ENCODE results near the gene GRID1.

DNA sequence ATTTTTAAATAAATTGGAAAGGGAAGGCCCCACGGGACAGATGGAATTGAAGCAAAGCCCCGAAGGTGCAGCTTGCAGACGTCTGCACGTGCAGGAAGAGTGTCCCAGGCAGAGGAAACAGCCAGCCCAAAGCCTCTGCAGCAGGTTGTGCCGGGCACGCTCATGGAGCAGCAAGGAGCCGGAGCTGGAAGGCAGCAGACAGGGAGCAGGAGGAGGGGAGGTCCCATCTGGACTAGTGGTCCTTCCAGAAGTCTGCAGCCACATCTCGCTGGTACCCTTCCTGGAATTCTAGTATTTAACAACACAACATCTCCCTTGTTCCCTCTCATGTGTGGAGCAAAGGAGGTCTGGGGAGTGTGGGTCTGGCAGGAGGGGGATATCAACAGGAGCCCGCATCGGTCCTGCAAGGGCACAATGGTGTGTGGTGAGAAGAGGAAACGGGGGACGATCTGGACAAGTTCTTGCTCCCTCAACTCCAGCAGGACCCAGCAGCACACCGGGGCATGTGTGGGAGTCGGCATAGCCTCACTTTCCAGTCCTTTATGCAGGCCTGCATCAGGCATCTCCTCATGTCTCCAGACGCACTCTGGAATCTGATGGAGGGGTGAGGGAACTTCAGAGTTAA is 169.3 kb downstream of the GRID1 start:
- TF ChIP-seq POLR2AphosphoS5 (IDR thresholded peaks at IDR 0.05; ENCODE audit: low read depth, low read length) (no peak), SRF (IDR thresholded peaks at IDR 0.05; ENCODE audit: low read depth) (no peak), RAD21 (IDR thresholded peaks at IDR 0.05; ENCODE audit: low read depth) (no peak), EZH2 (IDR thresholded peaks at IDR 0.05) (no peak), POLR2A (IDR thresholded peaks at IDR 0.05; ENCODE audit: borderline replicate concordance, extremely low read depth, insufficient read depth, insufficient read length) (no peak), EGR1 (IDR thresholded peaks at IDR 0.05; ENCODE audit: low read depth) (no peak), ZFX (IDR thresholded peaks at IDR 0.05) (no peak), CBX3 (IDR thresholded peaks at IDR 0.05; ENCODE audit: low read depth) (no peak), EZH2phosphoT487 (IDR thresholded peaks at IDR 0.05; ENCODE audit: borderline replicate concordance) (no peak), CEBPB (IDR thresholded peaks at IDR 0.05; ENCODE audit: low read depth) (no peak)
- TF ChIP-seq, protein P1, sequence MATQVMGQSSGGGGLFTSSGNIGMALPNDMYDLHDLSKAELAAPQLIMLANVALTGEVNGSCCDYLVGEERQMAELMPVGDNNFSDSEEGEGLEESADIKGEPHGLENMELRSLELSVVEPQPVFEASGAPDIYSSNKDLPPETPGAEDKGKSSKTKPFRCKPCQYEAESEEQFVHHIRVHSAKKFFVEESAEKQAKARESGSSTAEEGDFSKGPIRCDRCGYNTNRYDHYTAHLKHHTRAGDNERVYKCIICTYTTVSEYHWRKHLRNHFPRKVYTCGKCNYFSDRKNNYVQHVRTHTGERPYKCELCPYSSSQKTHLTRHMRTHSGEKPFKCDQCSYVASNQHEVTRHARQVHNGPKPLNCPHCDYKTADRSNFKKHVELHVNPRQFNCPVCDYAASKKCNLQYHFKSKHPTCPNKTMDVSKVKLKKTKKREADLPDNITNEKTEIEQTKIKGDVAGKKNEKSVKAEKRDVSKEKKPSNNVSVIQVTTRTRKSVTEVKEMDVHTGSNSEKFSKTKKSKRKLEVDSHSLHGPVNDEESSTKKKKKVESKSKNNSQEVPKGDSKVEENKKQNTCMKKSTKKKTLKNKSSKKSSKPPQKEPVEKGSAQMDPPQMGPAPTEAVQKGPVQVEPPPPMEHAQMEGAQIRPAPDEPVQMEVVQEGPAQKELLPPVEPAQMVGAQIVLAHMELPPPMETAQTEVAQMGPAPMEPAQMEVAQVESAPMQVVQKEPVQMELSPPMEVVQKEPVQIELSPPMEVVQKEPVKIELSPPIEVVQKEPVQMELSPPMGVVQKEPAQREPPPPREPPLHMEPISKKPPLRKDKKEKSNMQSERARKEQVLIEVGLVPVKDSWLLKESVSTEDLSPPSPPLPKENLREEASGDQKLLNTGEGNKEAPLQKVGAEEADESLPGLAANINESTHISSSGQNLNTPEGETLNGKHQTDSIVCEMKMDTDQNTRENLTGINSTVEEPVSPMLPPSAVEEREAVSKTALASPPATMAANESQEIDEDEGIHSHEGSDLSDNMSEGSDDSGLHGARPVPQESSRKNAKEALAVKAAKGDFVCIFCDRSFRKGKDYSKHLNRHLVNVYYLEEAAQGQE (IDR thresholded peaks at IDR 0.05; ENCODE audit: low read depth) = no peak
- TF ChIP-seq, protein P2, sequence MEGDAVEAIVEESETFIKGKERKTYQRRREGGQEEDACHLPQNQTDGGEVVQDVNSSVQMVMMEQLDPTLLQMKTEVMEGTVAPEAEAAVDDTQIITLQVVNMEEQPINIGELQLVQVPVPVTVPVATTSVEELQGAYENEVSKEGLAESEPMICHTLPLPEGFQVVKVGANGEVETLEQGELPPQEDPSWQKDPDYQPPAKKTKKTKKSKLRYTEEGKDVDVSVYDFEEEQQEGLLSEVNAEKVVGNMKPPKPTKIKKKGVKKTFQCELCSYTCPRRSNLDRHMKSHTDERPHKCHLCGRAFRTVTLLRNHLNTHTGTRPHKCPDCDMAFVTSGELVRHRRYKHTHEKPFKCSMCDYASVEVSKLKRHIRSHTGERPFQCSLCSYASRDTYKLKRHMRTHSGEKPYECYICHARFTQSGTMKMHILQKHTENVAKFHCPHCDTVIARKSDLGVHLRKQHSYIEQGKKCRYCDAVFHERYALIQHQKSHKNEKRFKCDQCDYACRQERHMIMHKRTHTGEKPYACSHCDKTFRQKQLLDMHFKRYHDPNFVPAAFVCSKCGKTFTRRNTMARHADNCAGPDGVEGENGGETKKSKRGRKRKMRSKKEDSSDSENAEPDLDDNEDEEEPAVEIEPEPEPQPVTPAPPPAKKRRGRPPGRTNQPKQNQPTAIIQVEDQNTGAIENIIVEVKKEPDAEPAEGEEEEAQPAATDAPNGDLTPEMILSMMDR (IDR thresholded peaks at IDR 0.05 in 2 of 3, conservative IDR thresholded peaks at IDR 0.05 in 1 of 3; ENCODE audit: borderline replicate concordance in 1 of 3, insufficient read depth in 1 of 3, low read depth in 2 of 3, low read length in 2 of 3) = no peak
- TF ChIP-seq, protein P3, sequence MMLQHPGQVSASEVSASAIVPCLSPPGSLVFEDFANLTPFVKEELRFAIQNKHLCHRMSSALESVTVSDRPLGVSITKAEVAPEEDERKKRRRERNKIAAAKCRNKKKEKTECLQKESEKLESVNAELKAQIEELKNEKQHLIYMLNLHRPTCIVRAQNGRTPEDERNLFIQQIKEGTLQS (IDR thresholded peaks at IDR 0.05) = no peak
- TF ChIP-seq, protein P4, sequence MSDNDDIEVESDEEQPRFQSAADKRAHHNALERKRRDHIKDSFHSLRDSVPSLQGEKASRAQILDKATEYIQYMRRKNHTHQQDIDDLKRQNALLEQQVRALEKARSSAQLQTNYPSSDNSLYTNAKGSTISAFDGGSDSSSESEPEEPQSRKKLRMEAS (IDR thresholded peaks at IDR 0.05) = no peak

Measured in HCT116 (cell line).